ENCODE results near the gene CSAG2.

Gene CSAG2

DNA sequence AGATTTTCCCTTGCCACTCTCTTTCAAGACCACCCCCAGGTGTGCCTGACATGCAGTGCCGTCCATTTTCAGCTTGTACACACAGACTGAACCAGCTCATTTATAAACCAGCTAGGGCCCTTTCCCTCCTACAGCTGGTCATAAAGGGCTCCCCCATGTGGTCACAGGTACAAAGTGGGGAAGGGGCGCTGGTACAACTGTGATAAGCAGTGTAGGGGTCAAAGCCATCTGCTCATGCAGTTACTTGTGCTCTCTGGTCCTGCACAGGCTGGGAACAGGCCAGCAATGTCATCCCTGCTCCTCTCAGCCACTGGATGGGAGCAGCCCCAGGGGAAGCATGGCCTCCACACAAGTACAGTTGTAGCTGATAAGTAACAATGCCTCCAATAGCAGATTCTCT lies 50.8 kb downstream of the CSAG2 start:
- no peak for DNase-seq

All from CD4-positive, alpha-beta T cell treated with Interleukin-21 for 1 hour (primary cell).